B cell (primary cell): ENCODE results near the gene HOXD10.

ENCODE experiments used
- CTCF ChIP-seq: fragments of 200-600 bp; IDR thresholded peaks from one replicate; pipeline ENCODE4 v1.8.0; 2022; ENCODE audit warnings: antibody characterized with exemption, mild to moderate bottlenecking
- EZH2 ChIP-seq: IDR thresholded peaks from 2 replicates; pipeline ENCODE4 v1.6.1; 2012; ENCODE audit warnings: borderline replicate concordance, low read depth, mild to moderate bottlenecking, moderate library complexity, low read length; ENCODE audit not compliant: insufficient read depth, poor library complexity, severe bottlenecking

- TF ChIP-seq CTCF = no peak
- no peak for TF ChIP-seq EZH2
Measured at GRCh38 chr2:176093898-176094249, 22.7 kb upstream of the HOXD10 start.
